DMS153 treated with DMSO at 0.1 percent for 48 hours (cell line): Measurements from ENCODE around the gene ALDH7A1.
"Not testable (repeated sequence)": the region's sequence is repeated elsewhere in the genome, so short reads cannot be mapped to it uniquely, and the experiment has no call there.

Experiments used
- DNase-seq: peaks from one replicate; lab custom pipeline; 2025; ENCODE audit not compliant: unreplicated experiment; lab: John Stamatoyannopoulos, UW

Gene ALDH7A1

DNA sequence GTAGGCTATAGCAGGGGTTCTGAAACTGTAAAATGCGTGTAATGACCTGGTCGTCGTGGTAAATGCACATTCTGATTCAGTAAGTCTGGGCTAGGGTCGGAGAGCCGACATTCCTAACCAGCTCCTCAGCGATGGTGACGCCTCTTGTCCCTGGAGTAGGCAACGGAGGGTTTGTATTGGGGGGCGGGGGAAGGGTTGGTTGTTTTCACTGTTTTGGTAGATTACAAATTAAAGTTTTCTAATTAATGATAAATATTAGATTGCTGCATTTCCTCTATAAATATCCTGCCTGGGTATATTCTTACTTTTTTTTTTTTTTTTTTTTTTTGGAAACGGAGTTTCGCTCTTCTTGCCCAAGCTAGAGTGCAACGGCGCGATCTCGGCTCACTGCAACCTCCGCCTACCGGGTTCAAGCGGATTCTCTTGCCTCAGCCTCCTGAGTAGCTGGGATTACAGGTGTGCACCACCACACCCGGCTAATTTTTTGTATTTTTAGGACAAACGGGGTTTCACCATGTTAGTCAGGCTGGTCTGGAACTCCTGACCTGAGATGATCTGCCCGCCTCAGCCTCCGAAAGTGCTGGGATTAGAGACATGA, 566 bp upstream of the ALDH7A1 start:
- DNase-seq, result no peak

DNA sequence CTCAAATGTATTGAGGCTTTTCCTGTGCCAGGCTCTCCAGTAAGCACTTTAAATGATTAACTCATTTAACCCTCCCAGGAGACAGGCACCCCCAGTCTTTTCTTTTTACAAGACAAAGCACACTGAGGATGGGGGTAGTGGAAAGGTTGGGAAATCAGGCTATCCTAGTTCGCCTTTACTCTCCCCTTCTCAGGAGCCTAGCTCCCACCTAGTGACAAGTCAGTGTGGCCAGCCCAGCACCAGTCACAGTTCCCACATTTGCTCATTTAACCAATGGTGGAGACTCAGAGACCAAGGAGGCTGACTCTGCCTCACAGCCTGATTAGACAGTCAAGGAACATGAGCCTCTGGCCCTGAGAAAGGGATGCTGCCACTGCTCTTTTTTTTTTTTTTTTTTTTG, 3.5 kb downstream of the ALDH7A1 start:
- no peak for DNase-seq

DNA sequence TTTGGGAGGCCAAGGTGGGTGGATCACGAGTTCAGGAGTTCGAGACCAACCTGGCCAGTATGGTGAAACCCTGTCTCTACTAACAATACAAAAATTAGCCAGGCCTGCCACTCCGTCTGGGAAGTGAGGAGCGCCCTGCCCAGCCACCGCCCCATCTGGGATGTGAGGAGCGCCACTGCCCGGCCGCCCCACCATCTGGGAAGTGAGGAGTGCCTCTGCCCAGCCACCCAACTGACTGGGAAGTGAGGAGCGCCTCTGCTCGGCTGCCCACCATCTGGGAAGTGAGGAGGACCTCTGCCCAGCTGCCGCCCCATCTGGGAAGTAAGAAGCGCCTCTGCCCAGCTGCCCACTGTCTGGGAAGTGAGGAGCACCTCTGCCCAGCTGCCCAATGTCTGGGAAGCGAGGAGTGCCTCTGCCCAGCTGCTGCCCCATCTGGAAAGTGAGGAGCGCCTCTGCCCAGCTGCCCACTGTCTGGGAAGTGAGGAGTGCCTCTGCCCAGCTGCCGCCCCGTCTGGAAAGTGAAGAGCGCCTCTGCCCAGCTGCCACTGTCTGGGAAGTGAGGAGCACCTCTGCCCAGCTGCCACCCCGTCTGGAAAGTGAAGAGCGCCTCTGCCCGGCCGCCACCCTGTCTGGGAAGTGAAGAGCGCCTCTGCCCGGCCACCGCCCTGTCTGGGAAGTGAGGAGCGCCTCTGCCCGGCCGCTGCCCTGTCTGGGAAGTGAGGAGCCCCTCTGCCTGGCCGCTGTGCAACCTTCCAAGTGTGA, 5.3 kb downstream of the ALDH7A1 start:
- no peak for DNase-seq

DNA sequence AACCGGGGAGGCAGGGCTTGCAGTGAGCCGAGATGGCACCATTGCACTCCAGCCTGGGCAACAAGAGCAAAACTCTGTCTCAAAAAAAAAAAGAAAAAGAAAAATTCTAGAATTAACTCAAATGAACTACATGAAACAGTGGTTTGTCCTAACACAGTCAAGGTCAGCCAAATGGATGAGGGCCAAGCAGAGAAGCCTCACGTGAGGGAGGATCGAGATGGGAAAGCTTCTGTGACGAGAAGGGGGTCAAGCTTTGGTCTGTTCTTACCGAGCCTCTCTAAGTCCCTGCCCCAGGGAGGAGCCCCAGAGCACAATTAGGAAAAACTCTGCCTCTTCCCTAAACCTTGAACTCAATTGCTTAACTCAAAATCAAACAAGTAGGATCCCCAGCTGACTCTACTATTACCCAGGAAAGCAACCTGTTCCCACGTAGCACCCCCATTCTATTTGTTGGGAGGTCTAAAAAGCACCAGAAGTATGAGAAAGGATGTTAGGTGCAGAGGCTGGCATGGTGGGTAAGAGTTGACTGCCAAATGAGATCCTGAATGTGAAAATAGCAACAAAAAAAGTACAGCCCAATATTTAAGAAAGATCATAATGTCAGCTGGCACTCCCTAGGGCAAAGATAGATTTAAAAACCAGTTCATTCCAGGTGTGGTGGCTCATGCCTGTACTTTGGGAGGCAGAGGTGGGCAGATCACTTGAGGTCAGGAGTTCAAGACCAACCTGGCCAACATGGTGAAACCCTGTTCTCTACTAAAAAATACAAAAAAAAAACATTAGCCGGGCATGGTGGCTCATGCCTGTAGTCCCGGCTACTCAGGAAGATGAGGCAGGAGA, 7.2 kb downstream of the ALDH7A1 start:
- no peak for DNase-seq

DNA sequence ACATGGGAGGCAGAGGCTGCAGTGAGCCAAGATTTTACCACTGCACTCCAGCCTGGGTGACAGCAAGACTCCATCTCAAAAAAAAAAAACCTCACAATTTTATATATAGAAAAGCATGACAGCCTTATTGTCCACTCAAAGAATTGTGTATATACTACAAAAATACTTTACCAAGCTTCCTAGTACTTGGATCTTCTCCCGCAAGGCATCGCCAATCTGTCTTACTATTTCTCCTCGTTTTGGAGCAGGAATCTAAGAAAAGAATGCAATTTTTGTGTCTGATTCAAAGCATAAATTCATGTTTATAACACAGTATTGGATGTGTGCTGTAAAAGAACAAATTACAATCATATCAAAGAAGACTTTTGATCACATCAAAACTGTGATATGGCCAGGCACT, 11.3 kb downstream of the ALDH7A1 start:
- no peak for DNase-seq

DNA sequence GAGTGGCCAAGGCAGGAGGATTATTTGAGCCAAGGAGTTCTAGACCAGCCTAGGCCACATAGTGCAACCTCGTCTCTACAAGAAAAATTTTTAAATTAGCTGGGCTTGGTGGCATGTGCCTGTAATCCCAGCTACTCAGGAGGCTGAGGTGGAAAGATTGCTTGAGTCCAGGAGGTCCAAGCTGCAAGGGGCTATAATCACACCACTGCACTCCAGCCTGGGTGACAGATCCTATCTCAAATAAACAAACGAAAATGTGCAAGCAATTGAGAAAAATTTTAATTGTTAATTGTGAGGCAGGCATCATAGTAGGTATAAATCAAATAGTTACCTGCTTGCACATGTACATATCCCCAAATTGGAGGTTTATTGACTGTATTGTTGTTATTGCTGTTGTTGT, 15.3 kb downstream of the ALDH7A1 start:
- DNase-seq, result no peak

DNA sequence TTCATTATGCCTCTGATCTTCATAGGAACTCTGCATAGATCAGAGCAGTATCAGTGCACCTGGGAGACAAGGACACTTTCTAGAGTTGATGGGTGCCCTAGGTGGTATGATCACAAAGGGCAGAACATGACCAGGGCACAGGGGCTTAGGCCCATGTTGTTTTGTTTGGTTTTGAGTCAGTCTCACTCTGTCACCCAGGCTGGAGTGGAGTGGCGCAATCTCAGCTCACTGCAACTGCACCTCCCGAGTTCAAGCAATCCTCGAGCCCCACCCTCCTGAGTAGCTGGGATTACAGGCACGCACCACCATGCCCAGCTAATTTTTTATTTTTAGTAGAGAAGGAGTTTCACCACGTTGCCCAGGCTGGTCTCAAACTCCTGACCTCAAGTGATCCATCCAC, 17.6 kb downstream of the ALDH7A1 start:
- DNase-seq, result no peak

DNA sequence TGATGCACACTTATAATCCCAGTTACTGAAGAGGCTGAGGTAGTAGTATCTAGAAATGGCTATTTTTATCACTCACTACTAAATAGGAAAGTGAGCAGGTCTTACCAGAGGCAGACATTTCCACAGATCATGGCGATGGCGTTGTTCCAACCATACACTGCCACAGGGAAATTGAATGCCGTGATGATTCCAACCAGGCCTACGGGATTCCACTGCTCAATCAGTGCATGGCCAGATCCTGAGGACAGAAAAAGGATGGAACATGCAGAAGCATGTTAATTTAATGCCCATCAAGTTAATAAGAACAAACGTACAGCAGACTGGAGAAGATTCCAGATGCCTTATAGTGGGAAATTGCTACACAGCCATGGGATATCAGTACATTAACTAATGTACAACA, 18.0 kb downstream of the ALDH7A1 start:
- DNase-seq, result no peak

DNA sequence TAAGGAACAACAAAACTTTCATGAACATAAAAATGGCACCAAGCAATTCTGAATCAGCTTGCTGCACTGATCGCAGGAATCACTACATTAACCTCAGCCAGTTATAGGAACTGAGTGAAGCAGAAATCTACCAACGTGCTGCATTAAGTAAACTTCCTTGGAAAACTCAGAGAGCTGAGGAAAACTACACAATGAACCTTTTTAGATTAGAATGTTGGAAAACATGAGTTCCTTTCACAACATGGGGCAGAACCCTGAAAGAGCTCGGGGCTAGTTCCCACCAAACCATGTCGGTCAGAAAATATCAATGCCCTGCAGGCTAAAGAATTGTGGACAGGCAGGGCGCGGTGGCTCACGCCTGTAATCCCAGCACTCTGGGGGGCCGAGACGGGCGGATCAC, 19.4 kb downstream of the ALDH7A1 start:
- no peak for DNase-seq

DNA sequence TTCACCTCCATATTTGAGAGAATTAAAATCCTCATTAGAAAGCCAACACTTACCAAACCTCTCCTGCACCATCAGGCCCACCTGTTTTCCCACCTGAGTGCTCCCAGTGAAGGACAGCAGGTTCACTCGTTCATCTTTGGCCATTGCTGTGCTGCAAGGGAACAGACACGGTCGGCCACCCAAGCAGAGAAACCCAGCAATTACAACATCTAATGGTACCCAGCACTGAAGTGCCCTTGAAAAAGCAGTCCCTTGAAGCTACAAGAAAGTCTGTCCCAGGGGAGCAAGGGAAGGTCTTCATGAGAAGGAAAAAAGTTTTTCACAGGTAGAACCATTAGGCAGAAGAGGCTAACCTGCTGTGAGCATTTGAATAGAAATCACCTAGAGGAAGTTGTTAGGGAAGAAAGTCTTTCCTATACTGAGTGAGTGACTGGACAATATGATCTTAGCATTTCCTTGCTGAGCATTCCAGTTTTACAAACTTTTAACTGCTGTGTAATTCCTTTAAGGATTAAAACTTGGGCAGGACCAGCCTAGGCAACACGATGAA, 26.7 kb downstream of the ALDH7A1 start:
- no peak for DNase-seq

DNA sequence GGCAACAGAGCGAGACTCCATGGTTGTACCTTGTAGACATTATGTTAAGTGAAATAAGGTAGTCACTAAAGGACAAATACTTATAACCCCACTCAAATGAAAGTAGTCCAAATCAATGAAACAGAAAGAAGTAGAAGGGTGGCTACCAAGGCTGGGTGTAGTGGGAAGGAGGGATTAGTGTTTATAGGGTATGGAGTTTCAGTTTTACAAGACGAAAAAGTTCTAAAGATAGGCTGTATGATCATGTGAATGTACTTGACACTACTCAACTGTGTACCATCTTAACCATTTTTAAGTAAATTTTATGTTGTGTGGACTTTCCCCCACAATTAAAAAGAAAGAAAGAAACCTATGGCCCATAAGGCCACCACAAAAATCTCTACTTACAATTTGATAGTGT, 32.2 kb downstream of the ALDH7A1 start:
- no peak for DNase-seq

DNA sequence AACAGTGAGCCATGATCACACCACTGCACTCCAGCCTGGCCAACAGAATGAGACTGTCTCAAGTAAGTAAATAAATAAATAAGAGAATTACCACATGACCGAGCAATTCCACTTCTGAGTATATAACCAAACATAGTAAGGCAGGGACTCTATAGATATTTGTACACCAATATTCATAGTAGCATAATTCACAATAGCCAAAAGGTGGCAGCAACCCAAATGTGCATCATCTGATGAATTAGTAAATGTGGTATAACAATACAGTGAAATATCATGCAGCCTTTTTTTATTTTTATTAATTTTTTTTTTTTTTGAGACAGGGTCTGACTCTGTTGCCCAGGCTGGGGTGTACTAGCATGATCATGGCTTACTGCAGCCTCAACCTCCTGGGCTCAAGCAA, 33.1 kb downstream of the ALDH7A1 start:
- DNase-seq, result no peak

DNA sequence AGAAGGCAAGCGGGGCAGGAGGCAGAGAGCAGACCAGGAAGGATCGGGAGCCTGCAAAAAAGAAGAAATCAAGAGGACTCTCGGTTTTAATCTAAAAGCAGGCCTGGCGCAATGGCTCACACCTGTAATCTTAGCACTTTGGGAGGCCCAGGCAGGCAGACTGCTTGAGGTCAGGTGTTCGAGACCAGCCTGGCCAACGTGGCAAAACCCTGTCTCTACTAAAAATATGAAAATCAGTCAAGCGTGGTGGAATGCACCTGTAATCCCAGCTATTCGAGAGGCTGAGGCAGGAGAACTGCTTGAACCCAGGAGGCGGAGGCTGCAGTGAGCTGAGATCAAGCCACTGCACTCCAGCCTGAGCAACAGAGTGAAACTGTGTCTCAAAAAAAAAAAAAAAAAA, 39.9 kb downstream of the ALDH7A1 start:
- not testable (repeated sequence) for DNase-seq

DNA sequence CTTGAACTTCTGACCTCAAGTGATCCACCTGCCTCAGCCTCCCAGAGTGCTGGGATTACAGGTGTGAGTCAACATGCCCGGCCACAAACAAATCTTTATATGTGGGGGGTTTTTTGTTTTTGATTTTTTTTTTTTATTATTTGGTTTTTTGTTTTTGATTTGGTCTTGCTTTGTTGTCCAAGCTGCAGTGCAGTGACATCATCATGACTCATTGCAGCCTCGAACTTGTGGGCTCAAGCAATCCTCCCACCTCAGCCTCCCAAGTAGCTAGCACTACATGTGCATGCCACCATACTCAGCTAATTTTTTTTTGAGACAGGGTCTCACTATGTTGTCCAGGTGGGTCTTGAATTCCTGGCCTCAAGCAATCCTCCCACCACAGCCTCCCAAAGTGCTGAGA, 42.4 kb downstream of the ALDH7A1 start:
- no peak for DNase-seq

DNA sequence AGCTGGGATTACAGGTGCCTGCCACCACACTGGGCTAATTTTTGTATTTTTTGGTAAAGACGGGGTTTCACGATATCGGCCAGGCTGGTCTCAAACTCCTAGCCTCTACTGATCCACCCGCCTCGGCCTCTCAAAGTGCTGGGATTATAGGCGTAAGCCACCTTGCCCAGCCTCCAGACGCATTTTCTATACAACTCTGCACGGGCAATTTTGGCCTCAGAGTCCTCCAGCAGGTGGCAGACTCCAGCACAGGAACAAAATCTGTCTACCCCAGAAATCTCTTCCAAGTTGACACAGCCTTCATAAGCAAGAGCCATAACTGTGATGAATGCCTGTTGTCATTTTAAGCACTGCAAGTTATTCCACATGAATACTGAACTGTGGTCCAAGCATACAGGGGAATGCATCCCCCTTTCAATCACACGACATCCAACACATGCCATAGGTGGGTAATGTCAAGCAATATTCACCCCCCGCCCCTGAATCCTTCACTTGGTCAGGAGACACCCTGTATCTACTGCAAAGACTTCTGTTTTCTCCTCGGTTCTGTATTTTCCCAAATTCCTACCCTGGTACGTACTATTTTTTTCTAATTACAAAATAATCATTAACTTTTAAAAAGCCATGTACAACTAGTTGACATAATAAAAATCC, 50.8 kb downstream of the ALDH7A1 start:
- DNase-seq, result no peak

DNA sequence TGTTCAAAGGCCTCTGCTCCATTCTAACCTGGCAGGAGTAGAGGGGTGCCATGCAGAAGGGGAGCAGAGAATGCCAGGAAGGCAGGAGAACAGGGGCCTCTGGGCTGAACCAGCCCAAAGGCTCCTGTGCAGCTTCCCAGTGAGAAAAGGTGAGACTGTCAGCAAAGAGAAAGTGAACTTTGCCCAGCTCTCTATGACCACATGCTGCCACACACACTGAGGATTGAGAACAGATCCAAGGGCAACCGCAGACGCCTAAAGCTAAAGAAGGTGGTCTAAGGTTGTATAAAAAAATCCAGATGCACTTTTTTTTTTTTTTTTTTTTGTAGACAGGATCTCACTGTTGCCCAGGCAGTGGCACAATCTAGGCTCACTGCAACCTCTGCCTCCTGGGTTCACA, 51.4 kb downstream of the ALDH7A1 start:
- DNase-seq, result no peak

DNA sequence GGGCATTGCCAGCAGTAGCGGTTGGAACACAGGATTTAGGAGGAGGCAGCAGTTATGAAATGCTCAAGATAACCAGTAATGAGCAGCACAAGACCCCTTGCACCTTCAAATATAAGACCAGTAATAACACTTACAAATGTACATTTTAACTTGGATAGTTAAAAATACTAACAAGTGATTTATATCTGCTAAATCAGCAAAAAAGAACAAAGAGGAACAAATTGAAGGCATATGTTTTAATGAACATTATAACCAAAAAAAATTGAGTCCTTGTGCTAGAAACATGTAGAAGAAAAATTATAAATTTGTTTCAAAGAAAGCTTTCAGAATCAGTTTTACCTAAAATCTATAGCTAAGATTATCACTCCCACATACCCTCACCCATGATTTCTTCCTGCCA, 52.0 kb downstream of the ALDH7A1 start:
- no peak for DNase-seq

DNA sequence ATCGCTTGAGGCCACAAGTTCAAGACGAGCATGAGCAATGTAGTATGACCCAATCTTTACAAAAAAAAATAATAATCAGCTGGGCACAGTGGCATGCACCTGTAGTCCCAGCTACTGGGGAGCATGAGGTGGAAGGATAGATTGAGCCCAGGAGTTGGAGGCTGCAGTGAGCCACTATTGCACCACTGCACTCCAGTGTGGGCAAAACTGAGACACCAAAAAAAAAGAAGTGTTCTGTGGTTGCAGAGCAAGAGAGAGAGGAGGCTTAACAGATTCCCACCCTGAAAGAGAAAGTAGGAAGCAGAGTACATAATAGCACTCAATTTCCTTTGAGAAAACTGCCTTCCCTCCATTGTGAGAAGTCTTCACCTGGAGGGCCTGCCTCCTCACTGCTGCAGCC, 52.6 kb downstream of the ALDH7A1 start:
- no peak for DNase-seq

DNA sequence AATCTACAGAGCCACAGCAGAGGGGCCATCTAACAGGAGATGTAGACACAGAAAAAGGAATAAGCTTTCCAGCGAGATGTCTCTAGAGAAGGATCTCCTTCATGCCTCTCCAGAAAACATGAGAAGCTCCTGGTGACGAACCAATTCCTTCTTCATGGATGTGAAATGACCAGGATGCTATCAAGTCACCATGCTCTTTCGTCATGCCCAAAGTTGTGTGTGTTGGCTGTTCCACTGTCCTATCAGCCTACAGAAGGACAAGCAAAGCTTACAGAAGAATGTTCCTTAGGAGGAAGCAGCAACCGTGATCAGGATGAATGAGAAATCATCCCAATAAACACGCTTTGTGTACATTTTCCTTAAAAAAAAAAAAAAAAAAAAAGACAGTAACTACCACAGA, 54.4 kb downstream of the ALDH7A1 start:
- no peak for DNase-seq

DNA sequence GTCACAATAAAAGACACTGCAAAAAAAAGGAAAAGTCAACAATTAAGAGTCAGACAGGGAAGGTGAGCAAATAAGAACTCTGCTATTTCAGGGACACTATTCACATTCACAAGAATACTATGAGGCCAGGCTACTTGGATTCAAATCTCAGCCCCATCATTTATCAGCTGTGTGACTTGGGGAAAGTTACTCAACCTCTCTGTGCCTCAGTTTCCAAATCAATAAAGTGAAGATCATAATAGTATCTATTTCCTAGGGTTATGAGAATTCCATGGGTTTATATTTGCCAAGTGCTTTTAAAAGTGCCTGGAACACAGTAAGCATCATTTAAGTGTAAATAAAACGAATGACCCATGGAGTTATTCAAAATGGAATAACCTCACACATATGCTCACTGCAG, 56.4 kb downstream of the ALDH7A1 start:
- DNase-seq, result no peak

DNA sequence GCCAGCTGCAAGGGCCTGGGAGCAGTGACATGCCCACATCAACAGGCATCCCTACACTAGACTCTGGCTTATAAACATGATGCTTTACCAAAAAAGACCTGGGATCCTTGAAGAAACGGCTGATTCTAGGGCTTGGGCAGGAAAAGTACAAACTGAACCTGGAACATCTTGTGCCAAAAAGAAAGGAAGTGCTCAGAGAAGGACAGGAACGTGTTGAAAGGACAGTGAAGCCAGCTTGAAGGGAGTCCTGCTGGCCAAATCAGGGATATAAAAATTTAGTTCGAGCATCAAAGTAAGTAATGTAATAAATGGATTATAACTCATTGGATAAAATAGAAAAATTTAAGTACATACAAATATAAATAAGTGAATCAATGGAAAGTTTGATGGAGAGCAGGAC, 58.1 kb downstream of the ALDH7A1 start:
- no peak for DNase-seq
